RWPE2 (cell line): ENCODE results near the gene TLE7.

Experiments used
- ATAC-seq: fragments of 200-7000 bp; cut with Tn5 transposase; 3 replicates; pipeline ENCODE4 v1.9.1; 2021; ENCODE audit warnings: low read depth
- DNase-seq: peaks from one replicate; pipeline ENCODE4 v3.0.0-alpha.2; 2020; ENCODE audit warnings: low spot score
- H3K27ac ChIP-seq: fragments of 450-650 bp; 2 replicates; pipeline ENCODE4 v1.5.1; 2017; ENCODE audit warnings: mild to moderate bottlenecking; ENCODE audit not compliant: poor library complexity, severe bottlenecking
- H3K27me3 ChIP-seq: fragments of 250-450 bp; sonication (Bioruptor Pico); 2 replicates; pipeline ENCODE4 v1.5.1; 2021; ENCODE audit warnings: mild to moderate bottlenecking, moderate library complexity; ENCODE audit not compliant: insufficient read depth, poor library complexity, severe bottlenecking
- H3K36me3 ChIP-seq: fragments of 250-450 bp; sonication (Bioruptor Pico); 2 replicates; pipeline ENCODE4 v1.5.1; 2020; ENCODE audit warnings: low read depth, mild to moderate bottlenecking, moderate library complexity
- H3K4me1 ChIP-seq: fragments of 250-450 bp; sonication (Bioruptor Pico); 2 replicates; pipeline ENCODE4 v1.5.1; 2021; ENCODE audit warnings: mild to moderate bottlenecking, moderate library complexity; ENCODE audit not compliant: insufficient read depth, poor library complexity, severe bottlenecking
- H3K4me3 ChIP-seq: fragments of 250-450 bp; sonication (Bioruptor Pico); 2 replicates; pipeline ENCODE4 v1.5.1; 2021; ENCODE audit warnings: mild to moderate bottlenecking, moderate library complexity; ENCODE audit not compliant: severe bottlenecking
- H3K9me3 ChIP-seq: fragments of 250-450 bp; sonication (Bioruptor Pico); 2 replicates; pipeline ENCODE4 v1.5.1; 2021; ENCODE audit warnings: mild to moderate bottlenecking, moderate library complexity; ENCODE audit not compliant: severe bottlenecking
- TF ChIP-seq, protein P1 (sequence below): fragments of 450-650 bp; IDR thresholded peaks from one replicate; pipeline ENCODE4 v1.5.1; 2017; ENCODE audit warnings: mild to moderate bottlenecking, moderate library complexity; ENCODE audit not compliant: poor library complexity, severe bottlenecking

The TLE7 gene

DNA sequence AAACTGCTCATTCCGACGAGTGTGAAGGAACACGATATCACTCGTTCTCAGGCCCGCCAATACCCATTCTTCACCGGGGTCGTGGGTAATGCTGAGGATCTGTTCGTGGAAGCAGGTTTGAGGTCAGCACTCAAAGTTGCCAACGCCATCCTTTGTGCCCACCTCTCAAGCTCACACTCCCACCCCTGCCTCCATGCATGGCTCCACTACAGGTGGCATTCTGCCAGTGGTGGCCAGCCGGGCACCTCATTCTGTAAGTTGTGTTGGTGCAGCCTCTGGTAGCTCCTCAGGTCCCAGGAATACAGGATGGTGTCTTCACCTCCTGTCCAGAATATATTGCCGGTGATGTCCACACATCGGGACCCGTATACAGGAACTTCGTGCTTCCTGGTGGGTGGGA, 10.7 kb downstream of the TLE7 start:
- Histone ChIP-seq H3K27me3 (no peaks in the 10 kb centered on the region), H3K9me3 (peaks cover 6% of the 10 kb centered on the region), H3K36me3 (no peaks in the 10 kb centered on the region), H3K4me3 (no peak overlapping the region), H3K27ac (no peak overlapping the region), H3K4me1 (no peaks in the 10 kb centered on the region)
- no peak for ATAC-seq
- no peak for DNase-seq
- TF ChIP-seq, protein P1, sequence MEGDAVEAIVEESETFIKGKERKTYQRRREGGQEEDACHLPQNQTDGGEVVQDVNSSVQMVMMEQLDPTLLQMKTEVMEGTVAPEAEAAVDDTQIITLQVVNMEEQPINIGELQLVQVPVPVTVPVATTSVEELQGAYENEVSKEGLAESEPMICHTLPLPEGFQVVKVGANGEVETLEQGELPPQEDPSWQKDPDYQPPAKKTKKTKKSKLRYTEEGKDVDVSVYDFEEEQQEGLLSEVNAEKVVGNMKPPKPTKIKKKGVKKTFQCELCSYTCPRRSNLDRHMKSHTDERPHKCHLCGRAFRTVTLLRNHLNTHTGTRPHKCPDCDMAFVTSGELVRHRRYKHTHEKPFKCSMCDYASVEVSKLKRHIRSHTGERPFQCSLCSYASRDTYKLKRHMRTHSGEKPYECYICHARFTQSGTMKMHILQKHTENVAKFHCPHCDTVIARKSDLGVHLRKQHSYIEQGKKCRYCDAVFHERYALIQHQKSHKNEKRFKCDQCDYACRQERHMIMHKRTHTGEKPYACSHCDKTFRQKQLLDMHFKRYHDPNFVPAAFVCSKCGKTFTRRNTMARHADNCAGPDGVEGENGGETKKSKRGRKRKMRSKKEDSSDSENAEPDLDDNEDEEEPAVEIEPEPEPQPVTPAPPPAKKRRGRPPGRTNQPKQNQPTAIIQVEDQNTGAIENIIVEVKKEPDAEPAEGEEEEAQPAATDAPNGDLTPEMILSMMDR: no peak

DNA sequence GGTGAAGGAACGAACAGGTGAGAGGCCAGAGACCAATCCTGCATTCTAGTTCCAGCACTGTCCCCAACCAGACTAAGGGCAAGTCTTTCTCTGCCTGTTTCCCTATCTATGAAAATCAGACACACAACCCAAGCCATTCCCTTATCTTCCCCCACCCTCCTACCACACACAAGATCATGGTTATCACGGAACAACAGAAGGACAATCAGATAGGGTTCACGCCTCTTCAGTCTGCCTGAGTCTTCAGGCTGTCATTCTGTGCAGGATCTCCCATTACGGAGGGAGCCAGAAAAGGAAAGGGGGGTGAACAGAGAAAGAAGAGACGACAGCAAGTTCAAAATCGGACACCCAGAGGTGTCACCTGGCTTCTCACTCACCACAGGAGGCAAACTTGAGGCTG, 11.1 kb downstream of the TLE7 start:
- Histone ChIP-seq H3K9me3 (peaks cover 6% of the 10 kb centered on the region), H3K27me3 (peaks cover 1% of the 10 kb centered on the region), H3K4me3 (no peak overlapping the region), H3K27ac (no peak overlapping the region), H3K4me1 (no peaks in the 10 kb centered on the region), H3K36me3 (no peaks in the 10 kb centered on the region)
- no peak for ATAC-seq
- DNase-seq: no peak
- TF ChIP-seq, protein P1: no peak

DNA sequence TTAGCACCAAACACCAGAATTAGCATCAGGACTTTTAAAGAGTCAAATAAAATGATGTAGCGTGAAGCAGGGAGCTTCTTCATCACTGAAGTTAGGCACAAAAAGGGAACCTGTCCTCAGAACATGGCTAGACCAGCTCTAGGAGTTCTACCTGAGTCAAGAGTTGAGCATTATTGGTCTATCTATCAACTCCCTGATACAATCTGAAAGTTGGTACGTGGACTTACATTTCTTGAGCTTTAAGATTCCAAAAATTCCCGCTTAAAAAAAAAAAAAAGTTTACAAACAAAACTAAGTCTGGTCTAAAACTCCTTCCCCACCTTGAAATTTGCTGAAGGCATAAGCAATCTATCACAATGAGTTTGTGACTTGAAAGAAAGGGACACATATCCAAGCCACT, 12.3 kb downstream of the TLE7 start:
- no peak for DNase-seq
- Histone ChIP-seq H3K4me1 (no peaks in the 10 kb centered on the region), H3K27ac (no peak overlapping the region), H3K27me3 (peaks cover 7% of the 10 kb centered on the region), H3K36me3 (no peaks in the 10 kb centered on the region), H3K4me3 (no peak overlapping the region), H3K9me3 (peaks cover 6% of the 10 kb centered on the region)
- TF ChIP-seq, protein P1: no peak
- no peak for ATAC-seq

DNA sequence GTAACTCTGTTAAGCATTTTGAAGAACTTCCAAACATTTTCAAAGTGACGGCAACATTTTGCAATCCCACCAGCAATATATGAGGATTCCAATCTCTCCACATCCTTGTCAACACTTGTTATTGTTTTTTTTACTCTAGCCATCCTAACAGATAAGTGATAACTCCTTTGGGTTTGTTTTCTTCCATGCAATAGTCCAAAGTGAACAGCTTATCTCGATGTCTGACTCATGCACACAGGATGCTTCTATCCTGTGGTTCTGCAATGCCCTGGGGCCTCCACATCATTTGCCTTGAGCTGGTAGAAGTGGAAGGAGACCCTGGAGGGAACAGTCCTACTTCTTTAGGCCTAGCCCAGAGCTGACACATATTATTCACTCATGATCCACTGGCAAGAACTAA, 13.0 kb downstream of the TLE7 start:
- no peak overlapping the region for H3K27ac ChIP-seq
- no peak for ATAC-seq
- peaks cover 6% of the 10 kb centered on the region for H3K9me3 ChIP-seq
- no peak for DNase-seq
- no peak overlapping the region for H3K4me3 ChIP-seq
- H3K4me1 ChIP-seq: no peaks in the 10 kb centered on the region
- peaks cover 7% of the 10 kb centered on the region for H3K27me3 ChIP-seq
- H3K36me3 ChIP-seq: no peaks in the 10 kb centered on the region
- TF ChIP-seq, protein P1: no peak

DNA sequence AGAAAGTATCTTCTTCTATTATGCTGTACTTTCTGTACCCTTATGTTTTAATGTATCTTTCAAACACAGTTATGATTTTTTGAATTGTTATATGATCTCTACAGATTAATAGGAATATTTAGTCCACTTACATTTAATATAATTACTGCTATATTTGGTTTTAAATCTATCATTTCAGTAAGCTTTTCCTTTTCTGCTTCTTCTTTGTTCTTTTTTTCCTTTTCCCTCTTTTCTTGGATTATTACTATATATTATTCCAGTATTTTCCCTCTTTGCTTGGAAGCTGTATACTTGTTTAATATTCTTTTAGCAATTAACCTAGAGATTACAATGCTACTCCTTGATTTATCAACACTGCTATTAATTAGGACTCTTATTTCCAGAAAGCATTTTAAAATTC, 13.5 kb downstream of the TLE7 start:
- TF ChIP-seq, protein P1: no peak

More for the DNA sequence above, 13.5 kb downstream of the TLE7 start:
- Histone ChIP-seq H3K27ac (no peak overlapping the region), H3K27me3 (peaks cover 7% of the 10 kb centered on the region), H3K9me3 (peaks cover 6% of the 10 kb centered on the region), H3K4me3 (no peak overlapping the region), H3K36me3 (no peaks in the 10 kb centered on the region), H3K4me1 (no peaks in the 10 kb centered on the region)
- DNase-seq (no peak), ATAC-seq (no peak)
